A172 (cell line): ENCODE results near the gene TFEB. TPM values are rescaled to one million over a fixed set of nuclear protein-coding genes. Genes with fewer than 3 reads are reported as not detected.

Experiments
- DNase-seq: peaks from one replicate; pipeline ENCODE4 v3.0.0-alpha.2; 2015; ENCODE audit warnings: low spot score
- total RNA-seq: library from RNA; depleted of rRNA; stranded (reverse); fragments of >200 nt; shearing (Covaris generic); gene quantifications from 2 replicates; pipeline ENCODE4 v1.2.3, GENCODE V29; 2014

Gene TFEB
- total RNA-seq, 1 experiment from 2014 or later = 6.0 TPM

- peak; percentile 25 for DNase-seq
Measured at GRCh38 chr6:41706876-41707564, 28.4 kb downstream of the TFEB start.

DNA sequence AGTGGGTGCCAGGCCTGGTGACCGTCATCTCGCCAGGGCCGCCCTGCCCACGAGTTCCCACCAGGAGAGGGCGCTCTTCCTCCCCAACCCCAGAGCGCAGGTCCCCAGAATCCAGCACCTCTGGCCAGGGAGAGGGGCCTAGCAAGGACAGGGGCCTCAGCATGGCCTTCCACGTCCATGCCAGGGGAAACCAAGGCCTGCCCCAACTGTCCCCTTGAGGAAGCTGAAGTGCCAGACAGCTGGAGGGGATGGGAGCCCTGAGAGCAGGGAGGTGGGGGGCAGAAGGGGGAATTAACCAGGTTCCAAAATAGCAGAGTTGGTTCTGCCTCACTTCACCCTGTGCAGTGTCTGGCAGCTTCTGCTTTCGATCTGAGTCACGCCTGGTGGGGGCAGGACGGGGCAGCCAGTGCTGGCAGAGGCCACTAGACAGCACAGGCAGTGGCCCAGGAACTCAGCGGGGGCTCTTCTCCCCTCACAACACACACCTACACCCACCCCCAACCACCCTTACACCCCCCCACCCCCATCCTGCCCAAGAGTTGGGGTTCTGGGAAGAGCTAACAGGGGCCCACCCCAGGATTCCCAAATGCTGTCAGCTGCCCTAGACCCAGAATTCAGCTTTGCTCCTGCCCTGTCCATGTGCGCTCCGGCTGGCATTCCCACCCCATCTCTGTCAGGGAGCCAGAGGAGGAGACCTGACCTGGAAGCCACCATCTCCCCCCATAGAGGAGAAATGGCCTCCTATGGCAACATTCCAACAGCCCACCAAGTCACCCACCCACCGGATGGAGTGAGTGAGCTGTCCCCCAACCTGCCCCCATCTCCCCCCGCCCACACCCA lies 29.2 kb downstream of the TFEB start:
- peak; percentile 69 for DNase-seq

DNA sequence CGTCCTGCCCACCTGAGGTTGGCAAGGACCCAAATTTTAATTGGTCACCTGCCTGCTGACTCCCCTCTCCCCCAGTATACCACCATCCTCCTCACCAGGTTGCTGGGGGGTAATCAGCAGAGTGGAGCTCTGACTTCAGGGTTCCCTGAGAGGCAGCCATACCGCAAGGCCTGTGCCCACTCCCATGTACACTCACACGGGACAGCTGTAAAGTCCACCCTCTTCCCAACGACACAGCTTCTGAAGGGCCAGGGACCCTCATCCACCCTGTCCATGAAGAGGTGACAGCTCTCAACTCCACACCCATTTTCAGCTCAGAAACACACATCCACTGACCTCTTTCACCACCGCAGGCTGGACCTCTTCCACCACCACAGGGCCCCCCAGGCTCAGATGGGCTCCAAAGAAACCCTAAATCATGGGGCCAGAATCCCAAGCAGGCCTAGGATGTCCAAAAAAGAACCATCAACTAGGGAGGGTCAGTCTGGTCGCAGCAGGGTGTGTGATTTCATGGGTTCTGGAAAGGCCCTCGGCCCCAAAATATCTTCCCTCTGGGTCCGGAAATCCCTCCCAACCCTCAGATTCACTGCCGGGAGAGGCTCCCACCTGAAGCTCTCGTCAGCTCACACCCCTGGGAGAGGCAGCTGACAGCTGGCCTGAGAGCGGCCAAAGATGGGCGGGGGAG lies 30.0 kb downstream of the TFEB start:
- no peak for DNase-seq

- no peak for DNase-seq
Measured at GRCh38 chr6:41704656-41705310, 30.6 kb downstream of the TFEB start.

- DNase-seq = no peak
Measured at GRCh38 chr6:41704028-41704427, 31.4 kb downstream of the TFEB start.

DNA sequence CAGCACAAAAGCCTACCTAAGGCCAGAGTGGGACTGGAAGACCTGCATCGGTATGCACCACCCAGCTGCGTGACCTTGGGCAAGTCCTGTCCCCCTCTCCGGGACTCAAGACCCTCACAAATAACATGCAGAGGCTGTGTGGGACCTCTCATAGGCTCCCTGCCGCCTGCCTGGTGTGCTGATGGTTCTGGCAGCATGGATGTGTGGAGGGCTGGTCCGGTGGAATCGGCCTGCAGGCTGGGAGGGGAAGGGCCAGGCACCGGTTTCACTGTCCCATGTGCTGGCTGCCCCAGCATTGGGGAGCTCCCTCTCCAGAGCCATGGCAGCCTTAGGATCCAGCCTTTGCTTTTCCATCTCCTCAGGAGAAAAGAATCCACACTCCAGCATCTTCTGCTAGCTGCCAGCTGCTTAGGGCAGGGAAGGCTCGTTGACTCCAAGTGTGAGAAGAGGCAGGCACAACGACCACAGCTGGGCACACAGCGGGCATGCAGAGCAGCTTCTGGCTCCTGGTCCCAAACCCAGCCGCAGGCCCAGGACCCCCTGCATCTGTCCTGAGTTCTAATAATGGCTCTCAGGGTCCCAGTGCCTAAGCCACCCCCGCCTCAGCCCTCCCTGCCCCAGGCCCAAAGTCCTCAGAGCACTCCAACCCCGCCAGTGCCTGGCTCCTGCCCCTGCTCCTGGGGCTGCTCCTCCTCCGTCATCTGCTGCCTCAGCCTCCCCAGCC lies 32.5 kb downstream of the TFEB start:
- DNase-seq = no peak

DNA sequence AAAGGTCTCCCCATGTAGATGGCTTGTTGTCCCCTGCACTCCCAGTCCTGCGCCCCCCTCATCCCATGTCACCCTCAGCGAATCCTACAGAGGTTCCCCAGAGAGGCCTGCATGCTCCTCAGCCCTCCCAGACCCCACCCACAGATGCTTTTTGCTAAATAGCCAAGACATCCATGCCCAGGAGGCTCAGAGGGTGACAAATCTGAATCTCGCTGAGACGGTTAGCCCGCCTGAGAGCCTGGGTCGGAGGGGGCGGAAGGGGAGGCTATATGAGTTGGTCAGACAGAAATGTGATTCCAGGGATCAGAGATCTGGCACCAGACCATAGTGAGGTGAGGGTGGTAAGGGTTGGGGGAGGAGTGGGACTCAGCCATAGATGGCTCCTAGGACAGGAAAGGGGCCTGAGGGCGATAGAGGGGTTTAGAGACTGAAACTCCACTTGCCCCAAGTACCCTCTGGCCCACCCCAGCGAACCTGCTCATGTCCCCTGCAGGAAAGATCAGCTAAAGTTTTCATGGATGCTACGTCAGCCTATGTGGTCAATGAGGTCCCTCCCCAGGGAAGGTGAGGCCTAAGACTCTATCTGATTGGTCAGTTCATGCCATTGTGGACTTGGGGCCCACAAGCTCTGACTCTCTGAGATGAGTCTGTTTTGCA lies 33.2 kb downstream of the TFEB start:
- DNase-seq = no peak

DNA sequence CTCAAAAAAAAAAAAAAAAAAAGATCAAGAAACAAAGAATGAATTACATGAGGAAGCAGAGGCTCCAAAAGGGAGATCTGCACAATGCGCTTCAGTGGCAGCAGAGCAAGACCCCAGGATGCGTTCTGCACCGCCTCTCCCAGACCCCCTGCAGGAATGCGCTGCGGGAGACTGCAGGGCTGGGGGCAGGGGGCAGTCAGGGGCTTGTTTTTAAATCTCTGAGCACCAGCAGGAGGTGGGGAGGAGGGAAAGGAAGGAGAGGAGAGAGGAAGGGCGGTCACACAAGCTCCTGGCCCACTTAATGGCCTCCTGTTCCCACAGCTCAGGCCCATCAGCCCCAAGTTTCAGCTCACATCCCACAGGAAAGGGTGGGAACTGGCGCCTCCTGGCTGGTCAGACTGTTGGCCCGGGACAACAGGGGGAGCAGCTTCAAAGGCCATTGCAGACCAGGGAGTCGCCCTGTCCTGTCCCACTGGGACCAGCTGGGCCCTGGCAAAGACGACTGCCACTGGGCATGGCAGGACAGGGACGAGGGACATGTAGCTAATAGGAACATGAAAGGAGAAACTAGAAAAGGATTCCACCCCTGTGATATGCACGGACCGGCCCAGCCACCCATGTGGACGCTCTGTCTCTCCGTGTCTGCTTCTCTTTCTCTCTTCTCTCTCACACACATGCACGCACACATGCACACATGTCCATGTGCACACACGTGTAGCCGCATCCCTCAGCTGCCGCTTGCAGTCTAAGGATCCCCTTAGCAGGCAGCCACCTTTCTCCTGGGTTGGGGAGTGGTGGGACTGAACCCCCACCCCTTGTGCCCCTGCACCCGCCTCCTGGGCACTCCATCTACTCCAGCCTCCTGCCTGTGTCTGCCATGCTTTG lies 34.7 kb downstream of the TFEB start:
- DNase-seq = no peak

GRCh38 chr6:41699063-41699462 lies 36.3 kb downstream of the TFEB start:
- no peak for DNase-seq

GRCh38 chr6:41697861-41698781 lies 37.3 kb downstream of the TFEB start:
- DNase-seq = peak; percentile 76

DNA sequence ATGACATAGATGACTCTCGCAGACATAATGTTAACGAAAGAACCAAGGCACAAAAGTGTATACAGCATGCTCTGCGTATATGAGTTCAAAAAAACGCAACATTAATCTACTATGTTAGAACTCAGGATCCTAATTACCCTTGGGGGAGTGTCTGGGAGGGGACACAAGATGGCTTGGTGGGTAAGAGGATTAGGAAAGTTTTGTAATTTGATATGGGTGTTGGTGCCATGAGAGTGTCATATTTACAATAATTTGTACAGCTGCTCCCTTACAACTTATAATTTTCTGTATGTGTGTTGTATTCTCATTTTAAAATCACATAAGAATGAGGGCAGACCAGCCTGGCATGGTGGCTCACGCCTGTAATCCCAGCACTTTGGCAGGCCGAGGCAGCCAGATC lies 38.6 kb downstream of the TFEB start:
- DNase-seq = no peak

DNA sequence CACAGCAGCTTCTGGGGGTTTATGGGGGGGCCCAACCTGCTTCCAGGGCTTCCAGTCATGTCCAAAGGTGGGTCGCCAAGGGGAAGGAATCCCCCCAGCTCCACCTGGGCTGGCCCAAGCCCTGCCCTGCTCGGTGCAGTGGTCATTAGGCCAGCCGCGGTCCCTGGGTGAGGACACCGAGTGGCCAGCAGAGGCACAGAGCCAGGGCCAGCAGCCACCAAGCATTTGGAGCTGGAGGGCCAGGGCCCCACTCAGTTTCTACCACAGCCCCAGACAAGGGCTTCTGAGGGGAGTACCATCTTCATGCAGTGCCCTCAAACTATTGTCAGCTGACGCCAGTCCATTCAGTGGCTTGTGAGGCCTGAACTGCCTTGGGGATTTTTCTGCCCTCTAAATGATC lies 39.6 kb downstream of the TFEB start:
- no peak for DNase-seq

- no peak for DNase-seq
Measured at GRCh38 chr6:41694815-41695526, 40.4 kb downstream of the TFEB start.

DNA sequence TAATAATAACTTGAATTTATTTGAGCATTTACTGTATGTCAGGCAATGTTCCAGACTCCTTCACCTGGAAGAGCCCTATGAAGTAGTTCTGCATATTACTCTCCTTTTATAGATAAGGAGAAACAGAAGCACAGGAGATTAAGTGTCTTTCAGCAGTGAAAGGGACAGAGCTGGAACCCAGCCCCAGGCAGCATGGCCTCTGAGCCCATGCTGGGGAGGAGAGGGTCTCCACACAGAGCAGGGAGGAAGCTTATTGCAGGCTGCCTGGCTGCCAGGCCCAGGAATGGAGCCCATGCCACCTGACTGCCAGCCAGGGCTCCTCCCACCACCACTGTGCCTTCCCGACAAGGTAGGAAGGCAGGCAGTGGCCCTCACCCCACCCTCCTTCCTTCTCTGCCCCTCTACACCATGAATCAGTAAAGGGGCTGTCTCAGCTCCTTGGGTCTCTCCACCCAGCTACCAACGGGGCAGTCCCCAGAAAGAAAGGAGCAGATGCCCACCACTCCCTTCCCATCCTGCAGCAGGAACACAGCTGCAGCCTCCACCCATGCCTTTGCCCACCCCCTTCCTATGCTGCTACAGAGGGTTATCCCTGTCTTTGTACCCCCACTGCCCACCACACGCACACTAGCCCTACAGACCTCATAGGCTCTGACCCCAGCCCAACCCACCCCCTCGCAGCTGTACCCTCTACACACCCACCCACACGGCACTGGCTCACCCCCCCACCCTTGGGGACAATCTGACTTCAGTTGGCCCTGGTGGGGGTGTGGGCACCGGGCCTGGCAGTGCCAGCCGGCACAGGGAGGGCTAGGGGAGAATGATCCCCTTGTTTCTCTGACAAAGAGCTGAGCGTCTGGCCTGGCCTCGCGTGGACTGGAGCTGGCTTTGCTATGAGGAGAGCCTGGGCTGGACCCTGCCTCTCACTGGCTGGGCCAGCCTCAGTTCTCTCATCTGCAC lies 41.8 kb downstream of the TFEB start:
- no peak for DNase-seq

DNA sequence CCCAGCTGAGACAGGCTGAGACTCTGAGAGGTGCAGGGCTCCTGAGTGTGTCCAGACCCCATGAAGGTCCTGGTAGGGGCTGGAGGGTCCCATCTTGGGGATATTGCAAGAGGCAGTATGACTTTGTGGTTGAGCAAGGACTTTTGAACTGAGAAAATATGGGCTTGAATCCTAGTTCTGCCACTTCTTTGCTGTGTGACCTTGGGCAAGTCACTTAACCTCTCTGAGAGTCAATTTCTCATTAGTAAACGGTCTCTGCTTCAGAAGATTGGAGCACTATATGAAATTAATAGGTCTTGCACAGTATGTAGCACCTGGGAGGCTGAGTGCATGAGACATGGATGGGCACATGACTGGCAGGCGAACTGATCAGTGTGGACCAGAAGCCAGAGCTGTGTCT lies 42.7 kb downstream of the TFEB start:
- no peak for DNase-seq

- DNase-seq = no peak
Measured at GRCh38 chr6:41692080-41692675, 43.2 kb downstream of the TFEB start.
